Thyroid gland (tissue), 4 donors: ENCODE results near the gene PRDX5. TPM values are rescaled to one million over a fixed set of nuclear protein-coding genes. Genes with fewer than 3 reads are reported as not detected.

Experiments used
- DNase-seq, 2 donors: peaks; one replicate each; pipeline ENCODE4 v3.0.0-alpha.2; 2019
- H3K27ac ChIP-seq, 3 donors: fragments of 200-600 bp; sonication (generic); 1 replicate in 2 of 3; 2 replicates in 1 of 3; pipeline ENCODE4 v1.5.1; 2016 to 2019; ENCODE audit warnings: mild to moderate bottlenecking in 1 of 3, moderate library complexity in 1 of 3
- H3K27me3 ChIP-seq: fragments of 200-600 bp; sonication (generic); one replicate; pipeline ENCODE4 v1.5.1; 2019
- H3K36me3 ChIP-seq, 2 donors: fragments of 200-600 bp; sonication (generic); one replicate each; pipeline ENCODE4 v1.5.1; 2016 to 2019
- H3K4me1 ChIP-seq, 2 donors: fragments of 200-600 bp; sonication (generic); one replicate each; pipeline ENCODE4 v1.5.1; 2017 to 2019
- H3K4me3 ChIP-seq, 3 donors: fragments of 200-600 bp; sonication (generic); replicated peaks in 1 of 3; 1 replicate in 2 of 3; 2 replicates in 1 of 3; pipeline ENCODE4 v1.5.1; 2016; ENCODE audit warnings: mild to moderate bottlenecking in 1 of 3
- H3K9me3 ChIP-seq: fragments of 200-600 bp; sonication (generic); one replicate; pipeline ENCODE4 v1.5.1; 2017
- POLR2A ChIP-seq, 2 donors: fragments of 450-650 bp; IDR thresholded peaks; one replicate each; pipeline ENCODE4 v1.6.1; 2017; ENCODE audit warnings: antibody characterized with exemption in 2 of 2, mild to moderate bottlenecking in 2 of 2, moderate library complexity in 1 of 2
- WGBS, 2 donors: methylation state at CpG; one replicate each; pipeline ENCODE4 v1.1.5; 2017; 5-methylcytosine and 5-hydroxymethylcytosine counted together
- intact Hi-C: fragments of 100-400 bp; cut with DNase I; formaldehyde crosslinking; loops from one replicate; pipeline ENCODE4 v1.15.1; 2023
- total RNA-seq, 4 donors: library from RNA; depleted of rRNA; stranded (reverse); fragments of >200 nt; gene quantifications; one replicate each; pipeline ENCODE4 v1.2.3, GENCODE V29; 2016
- TF ChIP-seq, protein P1 (sequence below), 6 experiments: fragments of 200-600 bp in 3 of 6; fragments of 450-650 bp in 3 of 6; sonication (generic) in 3 of 6; IDR thresholded peaks; one replicate each; pipeline ENCODE4 v1.5.1; 2016 to 2019; ENCODE audit warnings: antibody characterized with exemption in 6 of 6, mild to moderate bottlenecking in 2 of 6, inconsistent platforms in 1 of 6, moderate library complexity in 1 of 6

The PRDX5 gene
- total RNA-seq, 4 donors from 2014 or later = 384 to 962 (median 653) TPM

DNA sequence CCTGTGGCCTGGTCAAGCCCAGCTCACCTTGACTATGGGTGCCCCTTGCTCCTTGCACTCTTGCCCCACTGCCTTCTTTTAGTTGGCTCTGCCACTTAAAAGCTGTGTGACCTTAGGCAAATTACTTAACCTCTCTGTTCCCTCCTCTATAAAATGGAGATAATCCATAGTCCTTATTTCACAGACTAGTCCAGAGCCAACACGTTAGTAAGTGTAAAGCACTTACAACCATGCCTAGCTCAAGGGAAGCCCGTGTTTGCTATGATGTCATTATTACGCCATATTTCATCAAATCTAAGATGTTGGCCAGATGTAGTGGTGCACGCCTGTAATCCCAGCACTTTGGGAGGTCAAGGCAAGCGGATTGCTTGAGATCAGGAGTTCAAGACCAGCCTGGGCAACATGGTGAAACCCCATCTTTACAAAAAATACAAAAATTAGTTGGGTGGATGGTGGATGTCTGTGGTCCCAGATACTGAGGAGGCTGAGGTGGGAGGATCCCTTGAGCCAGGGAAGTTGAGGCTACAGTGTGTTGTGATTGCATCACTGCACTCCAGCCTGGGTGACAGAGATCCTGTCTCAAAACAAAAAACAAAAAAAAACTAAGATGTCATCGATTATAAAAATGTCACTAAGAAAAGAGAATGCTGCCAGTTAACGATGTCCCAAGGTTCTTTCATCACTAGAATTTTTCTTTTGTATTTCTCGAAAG, 19.8 kb downstream of the PRDX5 start:
- DNase-seq = no peak
- Histone ChIP-seq H3K4me1 (peaks cover 5 to 18% of the 10 kb centered on the region in 2 donors), H3K36me3 (no peaks in the 10 kb centered on the region), H3K9me3 (no peaks in the 10 kb centered on the region), H3K4me3 (no peak overlapping the region), H3K27ac (no peak overlapping the region), H3K27me3 (no peaks in the 10 kb centered on the region)
- intact Hi-C loops = no loop called here
- TF ChIP-seq, protein P1, sequence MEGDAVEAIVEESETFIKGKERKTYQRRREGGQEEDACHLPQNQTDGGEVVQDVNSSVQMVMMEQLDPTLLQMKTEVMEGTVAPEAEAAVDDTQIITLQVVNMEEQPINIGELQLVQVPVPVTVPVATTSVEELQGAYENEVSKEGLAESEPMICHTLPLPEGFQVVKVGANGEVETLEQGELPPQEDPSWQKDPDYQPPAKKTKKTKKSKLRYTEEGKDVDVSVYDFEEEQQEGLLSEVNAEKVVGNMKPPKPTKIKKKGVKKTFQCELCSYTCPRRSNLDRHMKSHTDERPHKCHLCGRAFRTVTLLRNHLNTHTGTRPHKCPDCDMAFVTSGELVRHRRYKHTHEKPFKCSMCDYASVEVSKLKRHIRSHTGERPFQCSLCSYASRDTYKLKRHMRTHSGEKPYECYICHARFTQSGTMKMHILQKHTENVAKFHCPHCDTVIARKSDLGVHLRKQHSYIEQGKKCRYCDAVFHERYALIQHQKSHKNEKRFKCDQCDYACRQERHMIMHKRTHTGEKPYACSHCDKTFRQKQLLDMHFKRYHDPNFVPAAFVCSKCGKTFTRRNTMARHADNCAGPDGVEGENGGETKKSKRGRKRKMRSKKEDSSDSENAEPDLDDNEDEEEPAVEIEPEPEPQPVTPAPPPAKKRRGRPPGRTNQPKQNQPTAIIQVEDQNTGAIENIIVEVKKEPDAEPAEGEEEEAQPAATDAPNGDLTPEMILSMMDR (IDR thresholded peaks at IDR 0.05) = no peak
- TF ChIP-seq POLR2A (IDR thresholded peaks at IDR 0.05) = no peak
- 77 to 79% methylated on average over 8 of the region's 8 CpGs for WGBS, 2 donors

DNA sequence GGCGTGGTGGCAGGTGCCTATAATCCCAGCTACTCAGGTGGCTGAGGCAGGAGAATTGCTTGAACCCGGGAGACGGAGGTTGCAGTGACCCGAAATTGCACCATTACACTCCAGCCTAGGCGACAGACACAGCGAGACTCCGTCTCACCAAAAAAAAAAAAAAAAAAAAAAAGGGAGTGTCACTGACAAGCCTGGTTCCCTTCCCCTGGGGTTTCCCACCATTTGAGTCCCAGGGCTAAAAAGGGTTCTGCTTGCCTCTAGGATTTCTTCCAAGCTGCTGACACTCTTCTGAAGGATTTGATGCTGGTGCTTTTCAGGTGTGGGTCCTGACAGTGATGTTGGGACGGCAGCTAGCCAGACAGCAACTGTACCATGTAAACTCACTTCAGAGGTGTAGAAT, 20.8 kb downstream of the PRDX5 start:
- intact Hi-C loops = no loop called here
- DNase-seq = no peak
- Histone ChIP-seq H3K27ac (peak overlapping the region in 1 of 3 donors; percentile 30), H3K4me3 (no peak overlapping the region), H3K4me1 (peaks cover 5 to 24% of the 10 kb centered on the region in 2 donors), H3K27me3 (no peaks in the 10 kb centered on the region), H3K9me3 (no peaks in the 10 kb centered on the region), H3K36me3 (no peaks in the 10 kb centered on the region)
- TF ChIP-seq, protein P1 (IDR thresholded peaks at IDR 0.05) = no peak
- no peak for TF ChIP-seq POLR2A (IDR thresholded peaks at IDR 0.05)
- 65 to 84% methylated on average over 8 of the region's 8 CpGs for WGBS, 2 donors

DNA sequence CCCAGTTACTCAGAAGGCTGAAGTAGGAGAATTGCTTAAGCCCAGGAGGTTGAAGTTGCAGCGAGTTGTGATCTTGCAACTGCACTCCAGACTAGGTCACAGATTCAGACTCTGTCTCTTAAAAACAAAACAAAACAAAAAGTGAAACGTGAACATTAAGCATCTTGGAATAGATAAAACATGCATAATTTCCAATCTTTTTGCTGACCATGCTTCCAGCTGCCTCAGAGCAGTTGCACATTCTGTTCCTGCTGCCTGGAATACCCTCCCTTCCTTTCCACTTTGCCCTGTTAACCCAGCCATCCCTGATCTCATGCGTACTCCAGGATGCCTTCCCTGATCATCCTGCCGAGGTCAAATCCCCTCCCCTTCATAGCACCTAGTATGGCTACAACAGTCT, 21.4 kb downstream of the PRDX5 start:
- Histone ChIP-seq H3K9me3 (no peaks in the 10 kb centered on the region), H3K4me3 (no peak overlapping the region), H3K4me1 (peaks cover 5 to 24% of the 10 kb centered on the region in 2 donors), H3K36me3 (no peaks in the 10 kb centered on the region), H3K27ac (no peak overlapping the region), H3K27me3 (no peaks in the 10 kb centered on the region)
- TF ChIP-seq, protein P1 (IDR thresholded peaks at IDR 0.05) = no peak
- no peak for TF ChIP-seq POLR2A (IDR thresholded peaks at IDR 0.05)
- no peak for DNase-seq
- intact Hi-C loops = no loop called here
- WGBS, 2 donors = 71 to 83% methylated on average over 4 of the region's 4 CpGs

DNA sequence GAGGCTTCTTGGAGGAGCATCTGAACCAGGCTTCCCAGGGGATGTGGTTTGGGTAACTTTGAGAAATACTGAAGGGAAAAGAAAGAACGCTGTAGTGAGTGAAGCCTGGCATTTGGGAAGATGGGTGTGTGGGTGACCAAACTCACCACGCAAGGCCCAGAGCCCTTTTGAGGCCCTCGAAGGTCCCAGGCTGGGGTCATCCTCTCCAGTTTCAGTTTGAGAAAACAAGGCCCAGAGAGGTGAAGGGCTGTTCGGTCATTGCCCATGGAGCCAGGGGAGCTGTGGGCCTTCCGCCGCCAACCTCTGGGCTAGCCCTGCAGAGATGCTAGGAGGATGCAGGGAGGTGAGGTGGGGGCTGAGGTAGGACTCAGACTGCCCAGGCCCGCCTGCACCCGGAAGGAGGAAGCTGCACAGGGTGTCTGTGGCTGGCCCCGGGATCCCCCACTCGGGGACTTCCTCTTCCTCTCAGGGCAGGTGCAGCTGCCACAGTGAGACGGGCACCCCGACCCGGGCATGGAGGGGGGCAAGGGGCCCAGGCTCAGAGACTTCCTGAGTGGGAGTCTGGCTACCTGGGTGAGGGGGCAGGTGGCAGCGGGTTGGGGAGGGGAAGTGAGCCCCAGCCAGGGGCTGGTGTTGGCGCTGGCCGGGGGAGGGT, 22.0 kb downstream of the PRDX5 start, which contains the start of gene CCDC88B:
Gene CCDC88B (plus strand): TSS at position 451 of the 655 bp plus-strand sequence. CDS start 63 bp downstream, at position 514.
- H3K4me1 ChIP-seq = peaks cover 2 to 24% of the 10 kb centered on the region in 2 donors
- H3K9me3 ChIP-seq = no peaks in the 10 kb centered on the region
- TF ChIP-seq, protein P1 (IDR thresholded peaks at IDR 0.05) = no peak
- TF ChIP-seq POLR2A (IDR thresholded peaks at IDR 0.05) = no peak
- H3K4me3 ChIP-seq = no peak within 1 kb of the TSS
- no peaks in the 10 kb centered on the region for H3K36me3 ChIP-seq
- intact Hi-C loops = no loop called here
- 80 to 90% methylated on average over 16 of the region's 16 CpGs for WGBS, 2 donors
- no peak within 1 kb of the TSS for H3K27ac ChIP-seq
- H3K27me3 ChIP-seq = no peaks in the 10 kb centered on the region
- DNase-seq = no peak
